Heart left ventricle (tissue), 16 donors: ENCODE measurements around the gene TAP2. TPM values are rescaled to one million over a fixed set of nuclear protein-coding genes. Genes with fewer than 3 reads are reported as not detected.
"Not testable (repeated sequence)": the region's sequence is repeated elsewhere in the genome, so short reads cannot be mapped to it uniquely, and the experiment has no call there.

Source experiments
- ATAC-seq, 4 donors: fragments of 200-7000 bp; cut with Tn5 transposase; one replicate each; pipeline ENCODE4 v1.9.1; 2020 to 2022; ENCODE audit warnings: moderate library complexity in 4 of 4, mild to moderate bottlenecking in 3 of 4, moderate number of reproducible peaks in 1 of 4
- DNase-seq, 5 donors: peaks; one replicate each; pipeline ENCODE4 v3.0.0-alpha.2; 2020
- H3K27ac ChIP-seq, 12 donors: fragments of 200-600 bp; sonication (generic) in 4 of 12; one replicate each; pipeline versions ENCODE4 v1.5.0 to v1.8.0; 2016 to 2022; ENCODE audit warnings: mild to moderate bottlenecking in 2 of 12
- H3K27me3 ChIP-seq, 9 donors: fragments of 200-600 bp; sonication (generic) in 2 of 9; one replicate each; pipeline versions ENCODE4 v1.5.1 to v1.8.0; 2016 to 2022; ENCODE audit warnings: mild to moderate bottlenecking in 3 of 9
- H3K36me3 ChIP-seq, 9 donors: fragments of 200-600 bp; sonication (generic) in 2 of 9; one replicate each; pipeline versions ENCODE4 v1.5.0 to v1.8.0; 2018 to 2022; ENCODE audit warnings: mild to moderate bottlenecking in 2 of 9
- H3K4me1 ChIP-seq, 12 donors: fragments of 200-600 bp; sonication (generic) in 4 of 12; one replicate each; pipeline versions ENCODE4 v1.5.0 to v1.8.0; 2016 to 2022; ENCODE audit warnings: mild to moderate bottlenecking in 3 of 12
- H3K4me3 ChIP-seq, 12 donors: fragments of 200-600 bp; sonication (generic) in 4 of 12; one replicate each; pipeline versions ENCODE4 v1.5.0 to v1.8.0; 2017 to 2022; ENCODE audit warnings: mild to moderate bottlenecking in 9 of 12, moderate library complexity in 4 of 12
- H3K9me3 ChIP-seq, 12 donors: fragments of 200-600 bp; sonication (generic) in 4 of 12; one replicate each; pipeline versions ENCODE4 v1.5.0 to v1.8.0; 2016 to 2022; ENCODE audit warnings: mild to moderate bottlenecking in 1 of 12
- CTCF ChIP-seq, 12 donors: fragments of 200-600 bp; sonication (generic) in 4 of 12; IDR thresholded peaks; one replicate each; pipeline versions ENCODE4 v1.5.0 to v1.8.0; 2018 to 2022; ENCODE audit warnings: antibody characterized with exemption in 12 of 12, mild to moderate bottlenecking in 5 of 12
- POLR2A ChIP-seq, 2 donors: fragments of 450-650 bp; IDR thresholded peaks; one replicate each; pipeline ENCODE4 v1.6.1; 2017; ENCODE audit warnings: antibody characterized with exemption in 2 of 2, mild to moderate bottlenecking in 2 of 2, moderate library complexity in 2 of 2
- WGBS, 4 donors: extraction: QIAGEN DNeasy Blood & Tissue Kit in 2 of 4; methylation state at CpG; one replicate each; pipeline versions ENCODE4 v1.1.5 to v1.1.7; 2013 to 2018; 5-methylcytosine and 5-hydroxymethylcytosine counted together
- intact Hi-C, 10 donors: fragments of 100-400 bp; cut with DNase I; formaldehyde crosslinking; loops; one replicate each; pipeline versions ENCODE4 v1.11.1 to v1.14.2; 2022
- polyA plus RNA-seq, 2 donors: library from polyadenylated mRNA; stranded (reverse); fragments of 200-250 nt; gene quantifications; one replicate each; pipeline ENCODE4 v1.2.3, GENCODE V29; 2013
- total RNA-seq, 9 donors: library from RNA; depleted of rRNA in 2 of 9; stranded (reverse); fragments of >200 nt in 2 of 9; fragmentation: NEBNext Ultra II Directional in 3 of 9; extraction: Animal tissue kit (Norgen Biotek cat#: 25700) in 3 of 9; gene quantifications; one replicate each; pipeline versions ENCODE4 v1.1.0 to v1.2.4, GENCODE V29; 2016 to 2023
- donor health status: ischemic (EF 13 %, LVEDD 7.1; RV severe dilation, severe dysfunction).
- donor health status: healthy with polysubstance abuse.
- donor health status: DM: no; HTN: yes; CAD: no.
- donor health status: DM: no; HTN: no; CAD: no.
- donor health status: ischemic (EF 25% LVEDD 6.9; RV normal size, moderate dysfunction).
- donor health status: ischemic (EF 25% LVEDD 5.7; RV mildly dilated, moderate dysfunction).
- donor health status: healthy.
- donor health status: DM: yes; HTN: yes; CAD: no.
- donor health status: ischemic (EF 35%, LVEDD 5.7; RV mildly dilated, moderate dysfunction).
- donor health status: nonischemic (EF 11% LVEDD 7.7; RV severe dilation, severe dysfunction).
- donor health status: DM: yes; HTN: yes; CAD: no.
- donor health status: PGD.
- donor health status: ischemic (EF 29% LVEDD 5.4; RV normal size, mild dysfunction).
- donor health status: nonischemic (EF 23%, LVEDD 6.1; RV moderate dilation, normal function).

TAP2 gene
- total and polyA plus RNA-seq, 11 donors: 5.4 to 107 (median 12.6) TPM

GRCh38 chr6:32879691-32880090 is 41.2 kb upstream of the TAP2 start:
- no peak for ATAC-seq
- TF ChIP-seq POLR2A (IDR thresholded peaks at IDR 0.05): no peak
- TF ChIP-seq CTCF (IDR thresholded peaks at IDR 0.05): no peak
- H3K27me3 ChIP-seq: peaks cover 0 to 21% (median 0%) of the 10 kb centered on the region in 9 donors
- H3K36me3 ChIP-seq: no peaks in the 10 kb centered on the region
- H3K4me1 ChIP-seq: peaks cover 0 to 10% (median 0%) of the 10 kb centered on the region in 12 donors
- intact Hi-C loops: no loop called here
- no peaks in the 10 kb centered on the region for H3K9me3 ChIP-seq
- peak in 1 of 5 donors; percentile 60 for DNase-seq
- no peak overlapping the region for H3K27ac ChIP-seq
- 51 to 60% (median 55%) methylated on average over 35 of the region's 35 CpGs for WGBS, 4 donors
- H3K4me3 ChIP-seq: peak overlapping the region in 1 of 12 donors; percentile 1

- intact Hi-C loops: no loop called here
- 91 to 97% (median 95%) methylated on average over 2 of the region's 2 CpGs for WGBS, 4 donors
Observed at GRCh38 chr6:32876603-32877002, 38.1 kb upstream of the TAP2 start.

GRCh38 chr6:32873947-32874346 is 35.4 kb upstream of the TAP2 start:
- H3K27me3 ChIP-seq: peaks cover 0 to 15% (median 0%) of the 10 kb centered on the region in 9 donors
- not testable (repeated sequence) for H3K4me1 ChIP-seq, DNase-seq, ATAC-seq, H3K36me3 ChIP-seq, H3K27ac ChIP-seq, H3K4me3 ChIP-seq, H3K9me3 ChIP-seq
- intact Hi-C loops: loop anchor here in 2 of 10 donors (5.0 kb wide), 1 partner anchor 37 kb away; the partner anchor contains the start of gene TAP2 (in 2 of the 2)
- 19 to 42% (median 37%) methylated on average over 1 of the region's 1 CpG for WGBS, 4 donors

More at GRCh38 chr6:32876603-32877002, 38.1 kb upstream of the TAP2 start:
- TF ChIP-seq POLR2A (IDR thresholded peaks at IDR 0.05) (no peak), CTCF (IDR thresholded peaks at IDR 0.05) (no peak)
- no peak for ATAC-seq
- no peak for DNase-seq
- Histone ChIP-seq H3K9me3 (peaks cover 0 to 9% (median 0%) of the 10 kb centered on the region in 12 donors), H3K36me3 (no peaks in the 10 kb centered on the region), H3K27ac (no peak overlapping the region), H3K4me1 (no peaks in the 10 kb centered on the region), H3K27me3 (peaks cover 0 to 21% (median 0%) of the 10 kb centered on the region in 9 donors), H3K4me3 (no peak overlapping the region)

GRCh38 chr6:32868257-32868788 is 29.8 kb upstream of the TAP2 start:
- ATAC-seq: peak in 3 of 4 donors; percentile 56 to 73 (median 69)

More at GRCh38 chr6:32868257-32868788, 29.8 kb upstream of the TAP2 start:
- peak; percentile 64 to 85 (median 78) for DNase-seq
- 11 to 17% (median 15%) methylated on average over 5 of the region's 5 CpGs for WGBS, 4 donors
- peaks cover 0 to 6% (median 0%) of the 10 kb centered on the region in 9 donors for H3K27me3 ChIP-seq
- H3K36me3 ChIP-seq: no peaks in the 10 kb centered on the region
- intact Hi-C loops: loop anchor here (1.0 to 10.0 kb wide), 9 partner anchors 30 to 456 kb away; partner anchors contain the start of gene TAP2 (in 3 of the 10)
- TF ChIP-seq CTCF (IDR thresholded peaks at IDR 0.05) (peak; percentile 90 to 99 (median 96)), POLR2A (IDR thresholded peaks at IDR 0.05) (no peak)
- H3K4me3 ChIP-seq: no peak overlapping the region
- peaks cover 0 to 9% (median 0%) of the 10 kb centered on the region in 12 donors for H3K9me3 ChIP-seq
- H3K27ac ChIP-seq: no peak overlapping the region
- peaks cover 0 to 13% (median 0%) of the 10 kb centered on the region in 12 donors for H3K4me1 ChIP-seq
